GM12891 (cell line): ENCODE results near the gene LRTM1.

ENCODE experiments used
- PAX5 ChIP-seq: IDR thresholded peaks from 2 replicates; pipeline ENCODE4 v1.6.1; 2011; ENCODE audit warnings: low read length, moderate library complexity, mild to moderate bottlenecking; ENCODE audit not compliant: insufficient read depth, severe bottlenecking
- POLR2A ChIP-seq: IDR thresholded peaks from 2 replicates; pipeline ENCODE4 v1.6.1; 2011; ENCODE audit warnings: low read depth, low read length, control low read depth
- POLR2AphosphoS5 ChIP-seq: IDR thresholded peaks from 2 replicates; pipeline ENCODE4 v1.6.1; 2011; ENCODE audit warnings: low read depth, low read length, control low read depth

DNA sequence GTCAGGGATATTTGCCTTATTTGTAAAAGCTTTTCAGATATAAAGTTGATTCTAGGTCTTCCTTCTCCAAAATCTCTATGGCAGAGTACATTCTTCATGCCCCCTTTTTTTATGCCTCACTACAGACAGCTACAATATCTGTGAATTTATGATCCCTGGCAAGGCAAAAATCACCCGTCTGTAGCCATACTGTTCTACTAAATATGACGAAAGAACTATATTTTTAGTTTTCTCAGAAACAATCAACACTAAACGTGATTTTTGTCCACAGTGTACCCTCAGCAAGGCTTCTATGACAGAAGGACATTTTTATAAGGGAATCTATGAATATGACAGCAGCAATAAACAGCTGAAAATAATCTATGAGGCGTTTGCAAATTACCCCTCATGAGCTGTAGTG is 12.7 kb downstream of the LRTM1 start:
- TF ChIP-seq POLR2AphosphoS5 (no peak), PAX5 (no peak), POLR2A (no peak)
